Sigmoid colon (tissue), 4 donors: ENCODE results near the gene ARHGEF37.

Source experiments
- POLR2A ChIP-seq, 2 donors: fragments of 450-650 bp; IDR thresholded peaks; one replicate each; pipeline ENCODE4 v1.6.1; 2016; ENCODE audit warnings: antibody characterized with exemption in 2 of 2, mild to moderate bottlenecking in 2 of 2, moderate library complexity in 2 of 2
- POLR2AphosphoS5 ChIP-seq, 4 donors: sonication (generic); formaldehyde crosslinking; IDR thresholded peaks; one replicate each; pipeline ENCODE4 v1.6.1; 2017; ENCODE audit warnings: antibody characterized with exemption in 4 of 4
- TF ChIP-seq, protein P1 (sequence below), 4 experiments: fragments of 450-650 bp in 3 of 4; fragments of 200-600 bp in 1 of 4; IDR thresholded peaks; one replicate each; pipeline ENCODE4 v1.5.1; 2016 to 2019; ENCODE audit warnings: antibody characterized with exemption in 4 of 4, mild to moderate bottlenecking in 3 of 4, moderate library complexity in 2 of 4

DNA sequence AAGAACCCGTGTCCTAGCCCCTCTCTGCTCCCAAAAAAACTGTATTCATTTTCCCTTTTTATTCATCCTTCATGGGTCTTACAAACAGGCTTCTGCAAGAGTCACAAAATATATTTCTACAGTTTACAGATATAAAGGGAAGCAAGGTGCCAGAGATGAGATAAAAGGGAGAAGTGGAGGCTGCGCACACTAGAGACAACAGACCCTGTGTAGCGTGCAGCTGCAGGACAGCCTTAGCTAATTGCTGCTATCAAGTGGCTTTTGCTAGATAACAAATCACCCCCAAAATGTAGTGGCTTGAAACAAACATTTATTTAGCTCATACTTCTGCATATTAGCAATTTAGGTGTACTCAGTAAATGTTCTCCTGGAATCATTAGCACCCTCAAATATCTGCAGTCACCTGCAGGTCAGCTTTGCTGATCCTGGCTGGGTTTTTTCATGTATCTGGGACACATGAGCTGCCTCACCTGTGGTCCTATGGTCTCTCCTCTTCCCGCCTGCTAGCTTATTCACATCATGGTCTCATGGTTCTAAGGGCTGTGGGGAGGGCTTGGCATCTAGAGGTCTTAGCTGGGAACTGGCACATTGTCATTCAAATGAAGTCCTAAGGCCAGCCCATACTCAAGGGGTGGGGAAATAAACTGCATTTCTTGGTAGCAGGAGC is 29.4 kb downstream of the ARHGEF37 start:
- TF ChIP-seq, protein P1, sequence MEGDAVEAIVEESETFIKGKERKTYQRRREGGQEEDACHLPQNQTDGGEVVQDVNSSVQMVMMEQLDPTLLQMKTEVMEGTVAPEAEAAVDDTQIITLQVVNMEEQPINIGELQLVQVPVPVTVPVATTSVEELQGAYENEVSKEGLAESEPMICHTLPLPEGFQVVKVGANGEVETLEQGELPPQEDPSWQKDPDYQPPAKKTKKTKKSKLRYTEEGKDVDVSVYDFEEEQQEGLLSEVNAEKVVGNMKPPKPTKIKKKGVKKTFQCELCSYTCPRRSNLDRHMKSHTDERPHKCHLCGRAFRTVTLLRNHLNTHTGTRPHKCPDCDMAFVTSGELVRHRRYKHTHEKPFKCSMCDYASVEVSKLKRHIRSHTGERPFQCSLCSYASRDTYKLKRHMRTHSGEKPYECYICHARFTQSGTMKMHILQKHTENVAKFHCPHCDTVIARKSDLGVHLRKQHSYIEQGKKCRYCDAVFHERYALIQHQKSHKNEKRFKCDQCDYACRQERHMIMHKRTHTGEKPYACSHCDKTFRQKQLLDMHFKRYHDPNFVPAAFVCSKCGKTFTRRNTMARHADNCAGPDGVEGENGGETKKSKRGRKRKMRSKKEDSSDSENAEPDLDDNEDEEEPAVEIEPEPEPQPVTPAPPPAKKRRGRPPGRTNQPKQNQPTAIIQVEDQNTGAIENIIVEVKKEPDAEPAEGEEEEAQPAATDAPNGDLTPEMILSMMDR (IDR thresholded peaks at IDR 0.05), result no peak
- TF ChIP-seq POLR2A (IDR thresholded peaks at IDR 0.05) (no peak), POLR2AphosphoS5 (IDR thresholded peaks at IDR 0.05) (no peak)
